Limb (tissue), 2 donors: ENCODE data around the gene NPTX1.

Source experiments
- DNase-seq, 2 donors: peaks; one replicate each; pipeline ENCODE4 v3.0.0-alpha.2; 2016; ENCODE audit errors: extremely low spot score in 2 of 2

NPTX1 gene

GRCh38 chr17:80428363-80428762, 48.0 kb downstream of the NPTX1 start:
- DNase-seq, result no peak

- peak in 1 of 2 donors; percentile 24 for DNase-seq
These were observed 48.8 kb downstream of the NPTX1 start for GRCh38 chr17:80427366-80428282.

GRCh38 chr17:80426671-80427326, 49.6 kb downstream of the NPTX1 start:
- peak; percentile 55 to 88 for DNase-seq

GRCh38 chr17:80425835-80426426, 50.5 kb downstream of the NPTX1 start:
- DNase-seq, result peak in 1 of 2 donors; percentile 26

DNA sequence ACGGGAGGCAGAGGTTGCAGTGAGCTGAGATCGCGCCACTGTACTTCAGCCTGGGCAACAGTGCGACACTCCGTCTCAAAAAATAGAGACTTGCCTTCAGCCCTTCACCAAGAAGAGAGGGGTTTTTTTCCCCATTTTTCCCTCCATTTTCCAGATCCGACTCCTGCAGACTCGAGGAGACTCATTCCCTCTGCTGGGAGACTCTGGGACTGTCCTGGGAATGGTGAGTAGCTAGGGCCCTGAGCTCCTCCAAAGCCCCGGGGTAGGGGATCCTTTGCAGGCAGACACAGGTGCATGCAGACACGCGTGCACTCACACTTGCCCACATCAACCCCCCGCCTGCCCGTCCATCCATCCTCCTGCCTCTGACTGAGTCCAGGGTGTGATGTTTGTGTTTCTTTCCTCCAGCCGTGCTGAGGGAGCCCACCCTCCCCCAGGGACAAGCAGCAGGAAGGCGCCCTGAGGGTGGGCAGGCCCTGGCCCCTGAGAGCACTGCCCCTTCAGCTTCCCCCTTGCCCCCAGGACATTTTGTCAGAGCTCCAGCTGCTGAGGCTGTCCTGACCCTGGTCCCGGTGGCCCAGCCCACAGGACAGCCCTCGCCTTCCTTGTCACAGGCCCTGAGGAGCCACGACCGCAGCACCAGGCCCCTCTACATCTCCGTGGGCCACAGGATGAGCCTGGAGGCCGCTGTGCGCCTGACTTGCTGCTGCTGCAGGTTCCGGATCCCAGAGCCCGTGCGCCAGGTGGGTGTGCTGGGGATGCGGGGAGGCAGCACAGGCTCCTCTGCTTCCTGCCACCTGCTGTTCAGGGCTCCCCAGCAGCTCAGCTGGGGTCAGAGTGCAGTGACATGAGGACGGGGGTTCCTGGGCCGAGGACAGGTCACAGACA, 51.3 kb downstream of the NPTX1 start:
- DNase-seq, result peak in 1 of 2 donors; percentile 27

DNA sequence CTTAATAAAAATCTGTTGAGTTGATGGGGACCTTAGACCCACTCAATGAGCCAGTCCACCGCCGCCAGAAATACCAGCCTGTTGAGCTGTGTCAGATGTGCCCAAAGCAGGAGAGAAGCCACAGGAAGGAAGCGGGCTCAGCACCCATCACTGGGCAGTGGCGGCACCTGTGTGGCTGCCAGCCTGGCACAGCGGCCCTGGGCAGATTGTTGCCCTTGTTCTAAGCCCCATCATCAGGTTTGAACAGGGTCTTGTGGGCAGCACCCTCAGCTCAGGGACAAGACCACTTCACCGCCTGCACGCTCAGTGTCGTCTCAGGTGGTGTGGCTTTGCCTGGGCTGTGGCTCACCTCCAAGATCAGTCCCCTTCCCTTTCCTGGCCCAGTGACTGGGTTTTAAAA, 52.1 kb downstream of the NPTX1 start:
- DNase-seq, result no peak

- DNase-seq, result no peak
These were observed 52.7 kb downstream of the NPTX1 start for GRCh38 chr17:80423536-80424225.

GRCh38 chr17:80422981-80423380, 53.4 kb downstream of the NPTX1 start:
- no peak for DNase-seq

DNA sequence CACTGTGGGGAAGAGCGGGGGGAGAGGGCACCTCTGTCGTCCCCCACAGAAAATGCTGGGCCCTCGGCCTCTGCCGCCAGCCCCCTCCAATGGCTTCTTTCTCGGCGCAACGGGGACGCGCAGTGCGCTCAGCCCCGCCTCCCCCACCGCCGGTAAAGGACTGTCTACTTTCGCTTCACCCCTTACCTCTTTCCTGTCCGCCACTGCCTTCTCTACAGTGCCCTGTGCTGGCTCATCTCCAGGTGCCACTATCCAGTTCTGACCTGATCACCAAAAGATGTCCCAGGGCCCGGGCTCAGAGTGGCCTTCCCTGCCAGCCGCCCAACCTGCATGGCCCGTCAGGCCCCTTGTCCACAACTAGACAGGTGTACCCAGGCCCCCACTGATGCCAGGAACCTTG, 54.1 kb downstream of the NPTX1 start:
- DNase-seq, result no peak

DNA sequence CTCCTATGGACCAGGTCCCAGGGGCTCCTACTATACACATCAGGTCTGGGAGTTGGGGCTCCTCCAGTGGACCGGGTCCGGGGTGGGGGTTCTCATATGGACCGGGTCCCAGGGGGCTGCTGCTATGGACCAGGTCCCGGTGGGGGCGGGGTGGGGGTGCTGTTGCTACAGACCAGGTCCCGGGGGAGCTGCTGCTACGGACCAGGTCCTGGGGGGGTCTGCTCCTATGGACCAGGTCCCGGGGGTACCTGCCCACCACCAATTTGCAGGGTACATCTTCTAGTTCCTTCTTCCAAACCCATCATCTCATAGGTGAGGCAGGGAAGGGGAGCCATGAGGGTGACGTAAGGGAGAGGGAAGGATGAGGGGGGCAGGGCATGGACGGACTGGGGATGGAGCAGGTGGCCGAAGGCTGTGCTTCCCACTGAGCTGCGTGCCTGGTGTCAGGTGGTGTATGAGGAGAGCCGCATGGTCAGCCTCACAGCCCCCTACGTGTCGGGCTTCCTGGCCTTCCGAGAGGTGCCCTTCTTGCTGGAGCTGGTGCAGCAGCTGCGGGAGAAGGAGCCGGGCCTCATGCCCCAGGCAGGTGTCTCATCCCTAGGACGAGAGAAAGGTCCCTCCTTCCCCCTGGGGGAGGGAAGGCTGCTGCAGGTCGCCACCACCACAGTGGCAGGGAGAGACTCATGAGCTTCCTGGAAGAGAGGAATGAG, 54.9 kb downstream of the NPTX1 start:
- peak in 1 of 2 donors; percentile 36 for DNase-seq

DNA sequence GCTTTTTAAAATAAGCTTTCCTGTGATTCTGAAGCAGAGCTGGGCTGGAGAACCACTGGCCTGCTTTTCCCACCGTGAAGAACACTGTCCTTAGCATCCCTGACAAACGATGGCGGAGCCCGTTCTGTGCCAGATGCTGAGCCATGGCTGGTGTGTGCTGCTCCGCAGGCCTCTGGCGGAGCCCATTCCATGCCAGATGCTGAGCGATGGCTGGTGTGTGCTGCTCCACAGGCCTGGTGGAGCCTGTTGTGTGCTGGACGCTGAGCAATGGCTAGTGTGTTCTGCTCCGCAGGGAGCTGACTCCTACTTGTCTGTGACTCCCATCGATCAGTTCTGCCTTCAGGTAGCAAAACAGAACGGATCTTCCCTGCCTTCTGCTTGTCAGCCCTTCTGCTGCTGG, 57.2 kb downstream of the NPTX1 start:
- no peak for DNase-seq

- DNase-seq, result no peak
These were observed 57.8 kb downstream of the NPTX1 start for GRCh38 chr17:80418589-80418988.
